Posterior cingulate gyrus (tissue), 11 donors: Measurements from ENCODE around the gene CYP4F22.
"Not testable (repeated sequence)": the region's sequence is repeated elsewhere in the genome, so short reads cannot be mapped to it uniquely, and the experiment has no call there.

Experiments
- DNase-seq, 10 donors: peaks; one replicate each; pipeline versions ENCODE4 v3.0.0 to v3.0.0-alpha.2; 2020 to 2021; ENCODE audit warnings: mixed read lengths in 3 of 10
- intact Hi-C: fragments of 100-400 bp; cut with DNase I; formaldehyde crosslinking; loops from one replicate; pipeline ENCODE4 v1.15.1; 2023

CYP4F22 gene

DNA sequence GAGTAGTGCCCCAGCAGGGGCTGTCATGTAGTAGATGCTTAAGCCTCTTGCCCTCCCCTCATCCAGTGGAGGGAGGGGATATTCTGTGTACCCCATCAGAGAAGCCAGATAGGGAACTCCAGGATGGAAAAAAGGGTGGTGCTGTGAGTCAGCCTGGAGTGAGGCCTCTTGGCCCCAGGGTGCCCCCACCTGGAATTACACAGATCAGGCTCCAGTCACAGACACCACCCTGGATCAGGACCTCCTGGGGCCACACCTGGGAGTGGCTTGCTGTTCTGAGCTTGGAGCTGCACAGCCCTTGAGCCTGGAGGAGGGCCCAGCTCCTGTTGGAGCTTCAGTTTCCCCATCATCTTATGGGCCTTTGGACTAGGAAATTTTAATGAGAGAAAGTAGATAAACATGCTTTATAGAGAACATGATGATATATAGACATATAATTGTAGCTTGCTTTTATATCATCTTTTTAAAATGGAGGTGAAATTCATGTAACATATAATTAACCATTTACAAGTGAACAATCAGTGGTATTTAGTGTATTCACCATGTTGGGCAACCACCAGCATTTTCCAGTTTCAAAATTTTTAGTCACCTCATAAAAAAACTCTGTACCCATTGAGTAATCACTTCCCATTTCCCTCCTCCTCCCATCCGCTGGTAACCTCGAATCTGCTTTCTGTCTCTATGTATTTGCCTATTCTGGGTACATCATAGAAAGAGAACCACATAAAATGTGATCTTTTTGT is 24.6 kb downstream of the CYP4F22 start:
- intact Hi-C loops = no loop called here
- peak in 1 of 10 donors; percentile 49 for DNase-seq

DNA sequence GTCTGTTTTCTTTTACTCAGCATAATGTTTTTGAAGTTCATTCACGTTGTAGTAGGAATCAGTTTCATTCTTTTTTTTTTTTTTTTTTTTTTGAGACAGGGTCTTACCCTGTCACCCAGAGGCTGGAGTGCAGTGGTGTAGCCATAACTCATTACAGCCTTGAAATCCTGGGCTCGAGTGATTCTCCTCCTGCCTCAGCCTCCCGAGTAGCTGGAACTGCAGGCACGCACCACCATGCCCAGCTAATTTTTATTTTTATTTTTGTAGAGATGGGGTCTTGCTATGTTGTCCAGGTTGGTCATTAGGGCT is 25.2 kb downstream of the CYP4F22 start:
- intact Hi-C loops, DNase-seq: not testable (repeated sequence)

DNA sequence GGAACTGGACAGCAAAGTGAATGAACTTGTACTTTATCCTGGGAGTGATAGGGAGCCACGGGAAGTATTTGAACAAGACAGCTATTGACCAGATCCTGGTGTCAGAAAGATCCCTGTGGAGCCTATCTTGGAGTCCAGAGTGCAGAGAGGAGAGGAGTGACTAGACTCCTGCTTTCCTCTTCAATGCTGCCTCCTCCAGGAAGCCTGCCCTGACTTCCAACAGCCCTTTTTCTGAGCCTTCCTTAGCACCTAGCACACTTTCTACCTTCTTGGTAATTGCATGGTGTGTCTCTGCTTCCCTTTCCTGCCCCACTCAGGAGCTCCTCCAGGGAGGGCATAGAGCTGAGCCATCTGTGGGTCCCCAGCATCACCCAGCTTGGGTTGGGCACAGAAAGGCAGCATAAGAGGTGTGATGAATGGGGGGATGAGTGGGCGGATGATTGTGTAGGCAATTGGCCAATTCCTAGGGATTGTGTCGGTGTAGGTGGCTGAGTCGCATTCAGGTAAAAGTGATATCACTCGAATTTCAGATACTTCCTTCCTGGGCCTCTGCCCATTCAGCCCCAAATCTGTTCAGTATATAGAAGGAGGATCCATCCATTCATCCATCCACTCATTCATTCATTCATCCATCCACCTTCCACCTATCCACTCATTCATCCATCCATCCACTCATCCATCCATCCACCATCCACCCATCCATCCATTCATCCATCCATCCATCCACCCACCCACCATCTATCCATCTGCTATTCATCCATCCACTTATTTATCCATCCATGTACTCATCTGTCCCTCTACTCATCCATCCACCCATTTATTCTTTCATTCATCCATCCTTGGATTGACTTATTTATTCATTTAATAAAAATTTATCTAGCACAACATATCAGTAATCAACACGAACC is 26.9 kb downstream of the CYP4F22 start:
- intact Hi-C loops = no loop called here

DNA sequence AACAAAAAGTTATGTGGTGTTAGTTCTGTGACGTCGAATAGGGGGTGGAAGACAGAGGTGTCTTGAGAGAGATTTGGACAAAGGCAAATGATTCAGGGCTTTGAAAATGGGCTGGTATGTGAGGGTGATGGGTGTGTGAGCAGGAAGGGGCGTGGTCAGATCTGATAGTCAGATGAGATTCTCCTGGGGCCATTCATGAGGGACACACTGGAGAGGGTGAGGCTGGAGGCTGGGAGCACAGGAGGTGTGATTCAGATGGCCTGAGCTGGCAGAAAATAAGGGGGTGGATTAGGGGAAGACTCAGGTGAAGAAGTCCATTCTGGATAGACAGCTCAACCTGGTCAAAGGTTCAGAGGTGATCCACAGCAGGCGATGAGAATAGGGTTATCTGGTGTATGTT is 28.0 kb downstream of the CYP4F22 start:
- peak in 1 of 10 donors; percentile 24 for DNase-seq
- intact Hi-C loops = no loop called here

More for the DNA sequence above, 26.9 kb downstream of the CYP4F22 start:
- DNase-seq = peak in 1 of 10 donors; percentile 6

DNA sequence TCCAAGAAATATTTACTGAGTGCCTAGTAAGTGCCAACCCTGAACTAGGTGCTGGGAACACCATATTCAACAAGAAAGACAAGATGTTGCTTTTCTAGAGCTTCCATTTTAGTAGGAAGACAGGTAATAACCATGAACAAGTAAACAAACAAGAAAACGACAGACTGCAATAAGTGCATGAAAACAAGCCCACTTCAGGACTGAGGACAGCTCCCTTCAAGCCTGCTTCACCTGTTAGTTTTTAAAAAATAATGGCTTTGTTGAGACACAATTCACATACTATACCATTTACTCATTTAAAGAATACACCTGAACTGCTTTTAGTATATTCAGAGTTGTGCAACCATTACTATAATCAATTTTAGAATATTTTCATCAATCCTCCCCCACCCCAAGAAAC is 30.4 kb downstream of the CYP4F22 start:
- intact Hi-C loops = no loop called here
- DNase-seq = peak in 1 of 10 donors; percentile 2

DNA sequence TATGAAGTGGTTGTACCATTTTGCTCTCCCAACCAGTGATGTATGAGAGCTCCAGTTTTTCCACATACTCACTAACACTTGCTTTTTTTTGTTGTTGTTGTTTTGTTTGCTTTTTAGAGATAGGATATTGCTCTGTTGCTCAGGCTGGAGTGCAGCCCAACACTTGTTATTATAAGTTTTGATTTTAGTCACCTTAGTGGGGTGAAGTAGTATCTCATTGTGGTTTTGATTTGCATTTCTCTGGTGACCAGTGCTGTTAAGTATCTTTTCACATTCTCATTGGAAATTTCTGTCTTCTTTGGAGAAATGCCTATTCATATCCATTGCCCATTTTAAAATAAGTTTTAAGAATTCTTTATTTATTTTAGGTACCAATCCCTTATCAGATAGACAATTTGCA is 31.3 kb downstream of the CYP4F22 start:
- intact Hi-C loops = no loop called here
- DNase-seq = no peak

DNA sequence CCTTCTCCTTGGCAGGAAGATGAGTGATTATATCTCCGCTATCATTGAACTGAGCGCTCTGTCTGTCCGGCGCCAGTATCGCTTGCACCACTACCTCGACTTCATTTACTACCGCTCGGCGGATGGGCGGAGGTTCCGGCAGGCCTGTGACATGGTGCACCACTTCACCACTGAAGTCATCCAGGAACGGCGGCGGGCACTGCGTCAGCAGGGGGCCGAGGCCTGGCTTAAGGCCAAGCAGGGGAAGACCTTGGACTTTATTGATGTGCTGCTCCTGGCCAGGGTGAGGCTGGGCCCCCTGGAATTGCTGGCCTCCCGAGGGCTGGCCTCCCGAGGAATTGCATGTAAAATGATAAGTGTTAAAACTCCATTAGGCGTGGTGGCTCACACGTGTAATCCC is 32.1 kb downstream of the CYP4F22 start:
- DNase-seq = peak in 2 of 10 donors; percentile 28 to 56
- intact Hi-C loops = no loop called here

DNA sequence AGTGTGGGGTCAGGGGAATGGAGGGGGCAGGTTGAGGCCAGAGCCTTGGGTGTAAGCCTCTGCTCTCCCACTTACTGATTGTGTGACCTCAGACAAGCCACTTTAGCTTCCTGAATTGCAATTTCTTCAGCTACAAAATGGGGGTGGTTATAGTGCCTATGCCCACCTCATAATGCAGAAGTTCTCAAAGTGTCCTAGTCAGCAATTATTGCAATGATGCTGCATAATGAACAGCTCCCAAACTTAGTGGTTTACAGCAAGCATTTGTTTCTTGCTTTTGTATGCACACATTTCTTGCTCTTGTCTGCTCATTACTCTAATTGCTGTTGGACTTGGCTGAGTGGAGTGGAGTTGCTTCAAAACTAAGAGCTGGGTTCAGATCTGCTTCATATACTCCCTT is 36.0 kb downstream of the CYP4F22 start:
- intact Hi-C loops = no loop called here
- peak in 2 of 10 donors; percentile 12 to 17 for DNase-seq

DNA sequence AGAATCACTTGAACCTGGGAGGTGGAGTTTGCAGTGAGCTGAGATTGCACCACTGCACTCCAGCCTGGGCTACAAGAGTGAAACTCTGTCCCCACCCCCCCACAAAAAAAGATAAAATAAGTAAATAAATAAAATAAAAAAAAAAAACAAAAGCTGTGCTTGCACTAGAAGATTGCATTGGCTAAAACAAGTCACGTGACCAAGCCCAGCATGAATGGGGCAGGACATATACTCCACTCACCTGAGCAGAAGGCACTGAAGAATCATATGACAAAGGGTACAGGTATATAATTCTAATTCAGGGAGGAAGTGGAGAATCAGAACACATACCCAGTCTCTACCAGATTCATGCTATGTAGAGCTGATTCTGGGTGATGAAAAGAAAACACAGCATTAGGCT is 36.6 kb downstream of the CYP4F22 start:
- intact Hi-C loops = no loop called here
- DNase-seq = peak in 1 of 10 donors; percentile 5

DNA sequence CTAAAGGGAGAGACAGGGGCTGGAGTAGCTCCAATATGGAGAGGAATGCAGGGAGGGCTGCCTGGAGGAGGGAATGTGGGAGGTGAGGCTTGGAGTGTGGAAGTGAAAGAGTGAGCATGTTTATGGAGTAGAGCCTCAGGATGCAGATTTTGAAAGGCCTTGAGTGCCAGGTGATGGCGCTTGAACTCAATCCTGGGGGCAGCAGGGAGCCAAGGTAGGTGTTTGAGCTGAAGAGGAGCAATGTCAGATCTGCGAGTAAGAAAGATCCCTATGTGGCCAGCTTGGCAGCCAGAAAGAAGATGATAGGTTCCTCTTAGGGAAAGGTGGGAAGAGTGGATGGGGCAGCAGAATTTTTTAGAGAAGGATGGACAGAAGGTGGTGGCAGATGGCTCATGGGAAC is 40.3 kb downstream of the CYP4F22 start:
- intact Hi-C loops = no loop called here
- DNase-seq = peak in 1 of 10 donors; percentile 15

DNA sequence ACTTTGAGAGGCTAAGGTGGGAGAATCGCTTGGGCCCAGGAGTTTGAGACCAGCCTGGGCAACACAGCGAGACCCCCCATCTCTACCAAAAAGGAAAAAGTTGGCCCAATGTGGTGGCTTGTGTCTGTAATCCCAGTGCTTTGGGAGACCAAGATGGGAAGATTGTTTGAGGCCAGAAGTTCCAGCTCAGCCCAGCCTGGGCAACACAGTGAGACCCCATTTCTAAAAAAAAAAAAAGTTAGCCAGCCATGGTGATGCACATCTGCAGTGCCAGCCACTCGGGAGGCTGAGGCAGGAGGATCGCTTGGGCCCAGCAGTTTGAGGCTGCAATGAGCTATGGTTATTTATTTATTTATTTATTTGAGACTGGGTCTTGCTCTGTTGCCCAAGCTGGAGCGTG is 41.3 kb downstream of the CYP4F22 start:
- intact Hi-C loops = no loop called here
- DNase-seq = peak in 1 of 10 donors; percentile 40

DNA sequence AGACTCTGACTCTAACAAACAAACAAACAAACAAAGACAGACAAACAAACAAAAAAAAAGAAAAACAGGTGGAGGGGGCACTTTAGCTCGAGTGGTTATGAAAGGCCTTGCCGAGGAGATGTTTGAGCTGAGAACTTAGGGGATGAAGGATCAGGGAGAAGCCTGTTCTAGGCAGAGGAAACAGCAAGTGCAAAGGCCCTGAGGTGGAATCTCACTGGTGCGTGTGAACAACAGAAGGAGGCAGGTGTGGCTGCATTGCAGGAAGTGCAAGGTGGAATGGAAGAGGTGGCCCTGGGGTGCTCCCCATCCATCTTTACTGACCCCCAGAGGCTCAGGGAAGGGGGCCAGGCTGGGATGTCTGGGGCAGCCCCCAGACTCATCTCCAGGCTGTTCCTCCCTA is 41.9 kb downstream of the CYP4F22 start:
- intact Hi-C loops = no loop called here

DNA sequence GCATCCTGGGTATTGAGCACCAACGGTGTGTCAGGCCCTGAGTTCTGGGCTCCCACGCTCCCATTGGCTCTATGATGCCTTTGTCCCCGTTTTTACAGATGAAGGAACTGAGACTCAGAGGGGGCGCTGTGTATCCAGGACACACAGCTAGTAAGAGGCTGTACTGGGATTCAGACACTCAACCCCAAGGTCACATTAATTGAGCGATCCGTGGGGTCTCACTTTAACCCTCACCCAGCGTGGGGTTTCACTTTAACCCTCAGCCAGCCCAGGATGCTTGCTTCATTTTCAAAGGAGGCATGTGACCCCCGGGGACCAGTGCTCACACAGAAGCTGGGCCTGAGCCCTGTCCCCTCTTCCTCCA is 42.6 kb downstream of the CYP4F22 start:
- intact Hi-C loops = no loop called here

More for the DNA sequence above, 41.9 kb downstream of the CYP4F22 start:
- DNase-seq = peak in 1 of 10 donors; percentile 46

DNA sequence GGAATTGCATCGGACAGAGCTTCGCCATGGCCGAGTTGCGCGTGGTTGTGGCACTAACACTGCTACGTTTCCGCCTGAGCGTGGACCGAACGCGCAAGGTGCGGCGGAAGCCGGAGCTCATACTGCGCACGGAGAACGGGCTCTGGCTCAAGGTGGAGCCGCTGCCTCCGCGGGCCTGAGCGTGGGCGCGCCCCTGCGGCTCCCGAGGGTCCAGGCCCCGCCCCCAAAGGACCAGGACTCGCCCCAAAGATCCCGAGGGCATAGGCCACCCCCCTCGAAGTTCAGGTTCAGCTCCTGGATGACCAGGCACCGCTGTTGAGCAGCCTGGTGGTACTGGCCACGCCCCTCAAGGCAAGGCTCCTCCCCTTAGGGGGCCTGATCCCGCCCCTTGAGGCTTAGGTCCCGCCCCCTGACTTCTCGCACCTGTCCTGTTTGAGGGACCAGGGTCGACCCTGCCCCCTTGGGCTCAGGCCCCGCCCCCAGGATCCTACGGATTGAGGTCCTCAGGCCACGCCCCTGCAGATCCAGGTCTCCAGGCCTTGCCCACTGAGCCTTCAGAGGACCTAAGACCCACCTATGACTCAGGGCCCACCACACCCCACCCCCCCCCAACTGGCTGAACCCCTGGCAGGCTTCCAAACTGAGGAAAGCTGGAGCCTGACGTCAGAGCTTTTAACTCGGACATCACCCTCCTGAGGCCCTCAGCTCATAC is 43.1 kb downstream of the CYP4F22 start:
- intact Hi-C loops = no loop called here

More for the DNA sequence above, 42.6 kb downstream of the CYP4F22 start:
- DNase-seq = peak in 2 of 10 donors; percentile 9 to 59

DNA sequence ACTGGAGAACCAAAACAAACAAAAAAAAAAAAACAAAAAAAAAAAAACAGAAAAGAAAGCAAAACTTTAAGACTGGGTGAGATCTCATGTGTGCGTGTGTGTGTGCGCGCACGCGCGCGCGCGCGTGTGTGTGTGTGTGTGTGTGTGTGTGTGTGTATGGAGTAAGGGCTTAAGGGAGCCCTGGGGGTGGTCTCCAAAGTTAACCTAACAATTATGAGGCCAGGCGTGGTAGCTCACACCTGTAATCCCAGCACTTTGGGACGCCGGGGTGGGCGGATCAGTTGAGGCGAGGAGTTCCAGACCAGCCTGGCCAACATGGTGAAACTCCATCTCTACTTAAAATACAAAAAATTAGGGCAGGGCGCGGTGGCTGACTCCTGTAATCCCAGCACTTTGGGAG is 46.7 kb downstream of the CYP4F22 start:
- intact Hi-C loops = loop anchor here (5.0 kb wide), 1 partner anchor 178 kb away; the partner anchor contains the start of gene AKAP8
- DNase-seq = peak in 1 of 10 donors; percentile 77

More for the DNA sequence above, 43.1 kb downstream of the CYP4F22 start:
- peak in 1 of 10 donors; percentile 72 for DNase-seq

DNA sequence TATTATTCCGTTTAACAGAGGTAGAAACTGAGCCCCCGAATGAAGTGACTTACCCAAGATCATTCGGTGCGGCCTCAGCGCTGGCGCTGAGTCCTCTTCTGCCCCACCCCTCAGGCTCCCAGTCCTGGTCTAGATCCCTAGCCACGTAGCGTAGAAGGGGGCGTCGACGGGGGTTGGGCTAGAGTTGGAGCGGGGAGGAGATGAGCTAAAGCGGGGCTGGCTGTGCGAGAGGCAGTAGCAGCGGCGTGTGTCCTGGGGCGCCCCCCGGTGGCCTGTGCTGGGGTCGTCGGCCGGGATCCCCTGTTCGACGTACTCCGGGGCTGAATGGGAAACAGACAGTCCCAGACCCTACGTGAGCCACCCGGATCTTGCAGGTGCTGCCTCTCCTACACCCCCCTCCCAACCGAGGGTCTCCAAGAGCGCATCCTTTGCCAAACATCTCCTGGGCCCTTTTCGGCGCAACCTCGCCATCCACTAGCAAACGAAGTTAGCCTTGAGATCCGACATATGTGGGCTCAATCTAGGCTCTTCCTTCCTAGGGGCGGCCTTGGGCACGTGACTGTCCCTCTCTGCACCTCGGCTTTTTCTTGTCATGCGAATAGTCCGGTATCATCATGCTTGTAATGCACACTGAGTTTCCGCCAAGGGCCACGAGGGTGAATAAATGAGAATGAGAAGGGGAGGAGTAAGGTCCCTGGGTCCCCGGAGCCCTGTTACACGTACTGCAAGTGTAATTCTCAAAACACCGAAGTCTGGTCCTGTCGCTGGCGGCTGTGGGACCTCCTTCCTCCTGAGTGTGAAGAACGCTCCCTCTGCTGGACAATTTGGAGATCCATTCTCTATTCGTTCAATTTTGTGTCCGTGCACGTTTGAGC is 47.7 kb downstream of the CYP4F22 start:
- peak; percentile 47 to 95 (median 76) for DNase-seq
- intact Hi-C loops = loop anchor here (1.0 to 5.0 kb wide), 3 partner anchors 179 to 379 kb away; partner anchors contain the start of gene AKAP8

DNA sequence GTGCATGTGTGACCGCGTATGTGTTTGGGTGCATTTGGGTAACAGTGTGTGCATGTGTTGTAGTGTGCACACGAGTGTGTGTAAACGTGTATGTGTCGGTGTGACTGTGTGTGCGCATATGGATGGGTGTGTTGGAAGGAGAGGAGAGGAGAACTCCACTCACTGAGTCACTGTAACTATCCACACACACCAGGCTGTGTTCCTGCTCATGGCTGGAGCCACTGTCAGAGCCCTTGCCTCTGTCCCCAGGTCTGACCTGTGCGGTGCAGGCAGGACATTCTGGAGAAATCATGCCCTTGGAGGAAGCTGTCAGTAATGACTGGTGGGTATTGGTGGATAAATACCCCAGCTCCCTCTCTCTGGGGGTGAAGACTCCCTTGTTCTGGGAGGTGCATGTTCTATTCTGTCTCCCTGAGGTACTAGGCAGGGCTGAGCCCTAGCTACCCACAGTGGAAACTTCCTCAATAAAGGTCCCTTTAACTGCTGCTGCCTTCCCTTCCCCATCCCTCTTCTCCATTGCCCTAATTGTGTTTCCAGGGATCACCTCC is 48.4 kb downstream of the CYP4F22 start:
- DNase-seq = peak in 1 of 10 donors; percentile 44
- intact Hi-C loops = loop anchor here (1.0 to 5.0 kb wide), 3 partner anchors 179 to 379 kb away; partner anchors contain the start of gene AKAP8

DNA sequence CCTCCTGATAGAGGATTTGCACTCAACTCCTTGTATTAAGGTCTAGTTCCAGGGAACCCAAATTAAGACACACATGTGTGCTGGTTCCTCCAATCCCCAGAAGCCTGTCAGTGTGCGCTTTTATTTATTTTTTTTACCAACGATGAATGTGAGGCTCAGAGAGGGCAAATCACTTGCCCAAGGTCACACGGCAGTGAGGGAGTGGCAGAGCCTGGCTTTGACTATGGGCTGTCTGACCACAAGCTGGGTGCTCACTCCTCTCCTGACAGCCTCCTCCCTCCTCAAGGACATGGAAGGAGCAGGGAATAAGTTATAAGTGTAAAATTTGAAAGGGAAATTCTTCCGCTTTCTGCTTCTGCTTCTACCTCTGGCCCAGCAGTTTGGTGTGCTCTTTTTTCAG is 48.9 kb downstream of the CYP4F22 start:
- DNase-seq = peak in 1 of 10 donors; percentile 55
- intact Hi-C loops = loop anchor here (5.0 kb wide), 1 partner anchor 180 kb away; the partner anchor contains the start of gene AKAP8

DNA sequence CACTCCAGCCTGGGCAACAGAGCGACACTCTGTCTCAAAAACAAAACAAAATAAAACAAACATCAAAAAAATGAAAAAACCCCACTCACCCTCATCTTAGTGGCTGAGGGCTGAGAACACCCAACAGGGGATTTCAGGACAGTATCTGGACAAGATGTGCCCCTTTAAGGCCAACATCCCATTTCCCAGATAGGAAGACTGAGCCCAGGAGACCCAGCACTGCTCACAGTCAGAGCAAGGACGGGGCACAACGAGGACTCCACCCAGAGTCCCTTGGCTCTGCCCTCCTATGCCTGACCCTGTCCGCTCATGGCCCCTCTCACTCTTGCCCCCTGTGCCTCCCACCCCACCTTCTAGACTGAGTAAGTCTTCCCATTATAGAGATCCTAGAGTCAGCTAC is 53.8 kb downstream of the CYP4F22 start:
- DNase-seq = no peak
- intact Hi-C loops = no loop called here
